ENCODE results near the gene NR4A3. TPM values are rescaled to one million over a fixed set of nuclear protein-coding genes. Genes with fewer than 3 reads are reported as not detected.

NR4A3 gene
- polyA plus RNA-seq, 3 donors, result 0.88 to 2.1 (median 0.92) TPM

- Histone ChIP-seq H4K20me1 (ENCODE audit: insufficient read depth, low read length) (no peaks in the 10 kb centered on the region), H3K4me1 (ENCODE audit: control insufficient read depth in 1 of 2, insufficient read depth in 2 of 2, low read length in 2 of 2) (no peaks in the 10 kb centered on the region), H3K79me2 (ENCODE audit: insufficient read depth, low read length) (no peaks in the 10 kb centered on the region), H3K4me2 (replicated peaks; ENCODE audit: extremely low read depth, low read length, poor library complexity, severe bottlenecking) (no peak overlapping the region), H3K9ac (ENCODE audit: insufficient read depth, low read length, poor library complexity, severe bottlenecking) (no peak overlapping the region), H3K4me3 (replicated peaks in 1 of 3; ENCODE audit: low read depth in 2 of 3, low read length in 3 of 3) (no peak overlapping the region), H3K9me3 (replicated peaks in 1 of 2; ENCODE audit: control insufficient read depth in 1 of 2, insufficient read depth in 1 of 2, low read length in 2 of 2) (no peaks in the 10 kb centered on the region), H3K36me3 (replicated peaks in 1 of 2; ENCODE audit: control insufficient read depth in 1 of 2, insufficient read depth in 2 of 2, low read length in 2 of 2) (no peaks in the 10 kb centered on the region), H3K27me3 (ENCODE audit: control insufficient read depth in 2 of 2, insufficient read depth in 2 of 2, low read length in 2 of 2) (no peaks in the 10 kb centered on the region), H2AFZ (ENCODE audit: insufficient read depth, low read depth, low read length, poor library complexity, severe bottlenecking) (no peak overlapping the region), H3K27ac (ENCODE audit: low read depth in 1 of 2, low read length in 2 of 2) (no peak overlapping the region)
- Mint-ChIP-seq H3K27me3 (ENCODE audit: low read depth in 3 of 3) (peaks cover 0 to 3% (median 0%) of the 10 kb centered on the region in 3 donors), H3K9me3 (peaks cover 3 to 9% (median 6%) of the 10 kb centered on the region in 7 donors), H3K4me1 (no peaks in the 10 kb centered on the region), H3K36me3 (no peaks in the 10 kb centered on the region), H3K27ac (no peak overlapping the region), H3K4me3 (no peak overlapping the region)
- no peak for DNase-seq
- 100% methylated on average over 1 of the region's 2 CpGs for WGBS (ENCODE audit: insufficient coverage)
- intact Hi-C loops (cut with micrococcal nuclease), result no loop called here
- TF ChIP-seq CTCF (IDR thresholded peaks at IDR 0.05), result no peak
These were observed 57.0 kb downstream of the NR4A3 start for GRCh38 chr9:99878651-99879050.

- Histone ChIP-seq H3K36me3 (replicated peaks in 1 of 2; ENCODE audit: control insufficient read depth in 1 of 2, insufficient read depth in 2 of 2, low read length in 2 of 2) (no peaks in the 10 kb centered on the region), H3K27ac (ENCODE audit: low read depth in 1 of 2, low read length in 2 of 2) (no peak overlapping the region), H3K4me1 (ENCODE audit: control insufficient read depth in 1 of 2, insufficient read depth in 2 of 2, low read length in 2 of 2) (no peaks in the 10 kb centered on the region), H3K9ac (ENCODE audit: insufficient read depth, low read length, poor library complexity, severe bottlenecking) (no peak overlapping the region), H3K4me2 (replicated peaks; ENCODE audit: extremely low read depth, low read length, poor library complexity, severe bottlenecking) (no peak overlapping the region), H3K79me2 (ENCODE audit: insufficient read depth, low read length) (no peaks in the 10 kb centered on the region), H3K4me3 (replicated peaks in 1 of 3; ENCODE audit: low read depth in 2 of 3, low read length in 3 of 3) (no peak overlapping the region), H2AFZ (ENCODE audit: insufficient read depth, low read depth, low read length, poor library complexity, severe bottlenecking) (no peak overlapping the region), H4K20me1 (ENCODE audit: insufficient read depth, low read length) (no peaks in the 10 kb centered on the region), H3K9me3 (replicated peaks in 1 of 2; ENCODE audit: control insufficient read depth in 1 of 2, insufficient read depth in 1 of 2, low read length in 2 of 2) (no peaks in the 10 kb centered on the region), H3K27me3 (ENCODE audit: control insufficient read depth in 2 of 2, insufficient read depth in 2 of 2, low read length in 2 of 2) (no peaks in the 10 kb centered on the region)
- Mint-ChIP-seq H3K4me3 (no peak overlapping the region), H3K9me3 (peaks cover 0 to 3% (median 0%) of the 10 kb centered on the region in 7 donors), H3K27ac (no peak overlapping the region), H3K36me3 (no peaks in the 10 kb centered on the region), H3K27me3 (ENCODE audit: low read depth in 3 of 3) (peaks cover 0 to 1% (median 0%) of the 10 kb centered on the region in 3 donors), H3K4me1 (peaks cover 3% of the 10 kb centered on the region)
- intact Hi-C loops (cut with micrococcal nuclease), result no loop called here
- TF ChIP-seq CTCF (IDR thresholded peaks at IDR 0.05), result no peak
- no peak for DNase-seq
These were observed 60.1 kb downstream of the NR4A3 start for GRCh38 chr9:99881769-99882168.

Data from CD14-positive monocyte (primary cell).